GM18861 (cell line): ENCODE measurements around the gene LHX8.
A peak's percentile ranks its signal among the peaks of the same experiment; 100 is the strongest.

Experiments
- ATAC-seq: cut with Tn5 transposase; IDR thresholded peaks from one replicate; pipeline ENCODE4 v1.9.1; 2021; ENCODE audit not compliant: unreplicated experiment

LHX8 gene

DNA sequence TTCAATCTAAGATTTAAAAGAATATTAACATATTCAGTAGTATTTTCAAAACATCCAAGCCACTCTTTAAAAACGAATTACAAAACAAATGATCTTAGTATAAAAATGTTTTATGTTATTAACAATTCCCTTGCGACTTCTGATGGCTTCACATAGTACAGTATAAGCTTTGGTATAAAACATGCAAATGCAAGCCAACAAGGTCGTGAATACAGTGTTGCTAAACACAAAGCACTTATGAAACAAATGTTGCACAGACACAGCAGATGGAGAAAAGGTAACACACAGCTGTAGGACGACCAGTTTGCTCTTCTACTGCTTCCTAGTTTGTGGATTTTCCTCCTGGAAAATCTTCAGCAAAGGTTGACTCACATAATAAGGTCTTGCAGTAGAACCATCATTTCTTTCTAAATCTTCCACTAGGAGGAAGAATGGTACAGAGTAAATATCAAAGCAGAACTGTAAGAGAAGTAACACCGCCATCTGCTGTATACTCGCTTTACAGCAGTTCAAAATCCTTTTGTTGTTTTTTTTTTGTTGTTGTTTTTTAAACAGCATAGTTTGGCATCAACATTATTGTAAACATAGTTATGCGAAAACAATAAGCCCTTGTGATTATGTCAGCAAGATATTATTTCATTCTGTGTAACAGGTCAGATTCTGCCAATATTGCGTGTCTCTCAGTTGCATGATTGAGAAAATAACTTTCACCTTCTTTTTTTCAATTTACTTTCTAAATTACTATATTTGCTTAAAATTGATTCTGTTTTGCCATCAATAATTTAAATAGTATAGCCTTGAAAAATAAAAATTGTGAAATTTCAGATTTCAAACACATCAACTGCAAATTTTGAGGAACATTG is 69.5 kb downstream of the LHX8 start:
- peak; percentile 92 for ATAC-seq

GRCh38 chr1:75208862-75209261 is 74.7 kb downstream of the LHX8 start:
- no peak for ATAC-seq
